Stimulated activated CD4-positive, alpha-beta T cell treated with anti-CD3 and anti-CD28 coated beads, Interleukin-12 subunit alpha, Interleukin-12 subunit beta, amount 100 ng/mL, for 4 hours (primary cell): ENCODE data around the gene OR11G2.
"Not testable (repeated sequence)": the region's sequence is repeated elsewhere in the genome, so short reads cannot be mapped to it uniquely, and the experiment has no call there.

Experiments used
- DNase-seq: peaks from one replicate; pipeline ENCODE4 v3.0.0-alpha.2; 2020

OR11G2 gene

GRCh38 chr14:20190596-20190995 lies at the start of gene OR11G2:
Gene OR11G2, plus strand, starts transcription at chr14:20190896. Its CDS starts 6,542 bp downstream, at chr14:20197438.
- no peak for DNase-seq

GRCh38 chr14:20143911-20144310 lies 46.8 kb upstream of the OR11G2 start:
- DNase-seq, result no peak

GRCh38 chr14:20144820-20145219 lies 45.9 kb upstream of the OR11G2 start:
- DNase-seq, result no peak

- DNase-seq, result no peak
These were observed 26.2 kb upstream of the OR11G2 start for GRCh38 chr14:20164462-20164861.

GRCh38 chr14:20167091-20167490 lies 23.6 kb upstream of the OR11G2 start:
- DNase-seq, result no peak

- DNase-seq, result not testable (repeated sequence)
These were observed 20.8 kb upstream of the OR11G2 start for GRCh38 chr14:20169852-20170251.

- DNase-seq, result not testable (repeated sequence)
These were observed 16.5 kb upstream of the OR11G2 start for GRCh38 chr14:20174205-20174604.

- no peak for DNase-seq
These were observed 14.4 kb upstream of the OR11G2 start for GRCh38 chr14:20176330-20176729.

GRCh38 chr14:20177433-20177974 lies 13.2 kb upstream of the OR11G2 start:
- DNase-seq, result no peak

GRCh38 chr14:20179218-20179617 lies 11.5 kb upstream of the OR11G2 start:
- no peak for DNase-seq

- DNase-seq, result no peak
These were observed 10.8 kb upstream of the OR11G2 start for GRCh38 chr14:20179880-20180279.

GRCh38 chr14:20180486-20180885 lies 10.2 kb upstream of the OR11G2 start:
- no peak for DNase-seq

GRCh38 chr14:20184181-20184580 lies 6.5 kb upstream of the OR11G2 start:
- no peak for DNase-seq

GRCh38 chr14:20191396-20191795 lies 700 bp downstream of the OR11G2 start:
- DNase-seq, result no peak

- no peak for DNase-seq
These were observed 3.4 kb downstream of the OR11G2 start for GRCh38 chr14:20194101-20194500.

GRCh38 chr14:20195170-20195569 lies 4.5 kb downstream of the OR11G2 start:
- DNase-seq, result not testable (repeated sequence)

GRCh38 chr14:20195911-20196310 lies 5.2 kb downstream of the OR11G2 start:
- DNase-seq, result no peak

GRCh38 chr14:20197459-20197858 lies 6.8 kb downstream of the OR11G2 start:
- DNase-seq, result no peak

- DNase-seq, result no peak
These were observed 8.3 kb downstream of the OR11G2 start for GRCh38 chr14:20198991-20199390.

- DNase-seq, result no peak
These were observed 14.0 kb downstream of the OR11G2 start for GRCh38 chr14:20204721-20205120.

- no peak for DNase-seq
These were observed 18.9 kb downstream of the OR11G2 start for GRCh38 chr14:20209595-20209994.

GRCh38 chr14:20212406-20212805 lies 21.7 kb downstream of the OR11G2 start:
- not testable (repeated sequence) for DNase-seq

GRCh38 chr14:20215196-20215595 lies 24.5 kb downstream of the OR11G2 start:
- no peak for DNase-seq

- DNase-seq, result no peak
These were observed 28.3 kb downstream of the OR11G2 start for GRCh38 chr14:20219033-20219432.

GRCh38 chr14:20223410-20223809 lies 32.7 kb downstream of the OR11G2 start, which contains the start of gene OR11H6:
Gene OR11H6, plus strand, starts transcription at chr14:20223710. Its CDS starts 0 bp downstream, at chr14:20223710.
- DNase-seq, result no peak
